PC-3 (cell line): ENCODE measurements around the gene DENND2A.

Experiments used
- EZH2 ChIP-seq: fragments of 300-600 bp; sonication (generic); IDR thresholded peaks from one replicate; pipeline ENCODE4 v1.6.1; 2017; ENCODE audit warnings: antibody characterized with exemption, mild to moderate bottlenecking, low read length; ENCODE audit not compliant: unreplicated experiment
- TF ChIP-seq, protein P1 (sequence below): fragments of 300-600 bp; sonication (generic); conservative IDR thresholded peaks from 2 replicates; pipeline ENCODE4 v1.5.1; 2017; ENCODE audit warnings: antibody characterized with exemption, low read depth, mild to moderate bottlenecking, low read length

- TF ChIP-seq, protein P1, sequence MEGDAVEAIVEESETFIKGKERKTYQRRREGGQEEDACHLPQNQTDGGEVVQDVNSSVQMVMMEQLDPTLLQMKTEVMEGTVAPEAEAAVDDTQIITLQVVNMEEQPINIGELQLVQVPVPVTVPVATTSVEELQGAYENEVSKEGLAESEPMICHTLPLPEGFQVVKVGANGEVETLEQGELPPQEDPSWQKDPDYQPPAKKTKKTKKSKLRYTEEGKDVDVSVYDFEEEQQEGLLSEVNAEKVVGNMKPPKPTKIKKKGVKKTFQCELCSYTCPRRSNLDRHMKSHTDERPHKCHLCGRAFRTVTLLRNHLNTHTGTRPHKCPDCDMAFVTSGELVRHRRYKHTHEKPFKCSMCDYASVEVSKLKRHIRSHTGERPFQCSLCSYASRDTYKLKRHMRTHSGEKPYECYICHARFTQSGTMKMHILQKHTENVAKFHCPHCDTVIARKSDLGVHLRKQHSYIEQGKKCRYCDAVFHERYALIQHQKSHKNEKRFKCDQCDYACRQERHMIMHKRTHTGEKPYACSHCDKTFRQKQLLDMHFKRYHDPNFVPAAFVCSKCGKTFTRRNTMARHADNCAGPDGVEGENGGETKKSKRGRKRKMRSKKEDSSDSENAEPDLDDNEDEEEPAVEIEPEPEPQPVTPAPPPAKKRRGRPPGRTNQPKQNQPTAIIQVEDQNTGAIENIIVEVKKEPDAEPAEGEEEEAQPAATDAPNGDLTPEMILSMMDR, result peak; percentile 41; the same call in 1 of the 2 replicates
- TF ChIP-seq EZH2, result no peak
These were observed 2.3 kb downstream of the DENND2A start for GRCh38 chr7:140638173-140638791.
